K562 (cell line): ENCODE measurements around the gene DNASE1L1. TPM values are rescaled to one million over a fixed set of nuclear protein-coding genes. Genes with fewer than 3 reads are reported as not detected.

Source experiments
- BDP1 ChIP-seq: IDR thresholded peaks from 3 replicates; pipeline ENCODE4 v1.6.1; 2011; ENCODE audit not compliant: insufficient read length, insufficient read depth
- BRCA1 ChIP-seq, 2 experiments: fragments of 450-650 bp in 1 of 2; sonication (generic) in 1 of 2; formaldehyde crosslinking in 1 of 2; IDR thresholded peaks; 2 replicates each; pipeline versions ENCODE4 v1.5.0 to v1.6.1; 2017 to 2020; ENCODE audit warnings: mild to moderate bottlenecking in 1 of 2, missing genetic modification reagents in 1 of 2
- CREM ChIP-seq: IDR thresholded peaks from 2 replicates; pipeline ENCODE4 v1.6.1; 2014; ENCODE audit warnings: antibody characterized with exemption, low read depth
- FOXK1 ChIP-seq: sonication (generic); formaldehyde crosslinking; IDR thresholded peaks from 2 replicates; pipeline ENCODE4 v1.8.0; 2022; ENCODE audit warnings: missing genetic modification reagents, mild to moderate bottlenecking, borderline replicate concordance
- GTF2A2 ChIP-seq: IDR thresholded peaks from 2 replicates; pipeline ENCODE4 v1.6.1; 2016; ENCODE audit warnings: mild to moderate bottlenecking, missing genetic modification characterization, missing compliant biosample characterization
- GTF2E2 ChIP-seq: fragments of 200-800 bp; sonication (Bioruptor generic); IDR thresholded peaks from 2 replicates; pipeline ENCODE4 v1.6.1; 2016; ENCODE audit warnings: missing genetic modification characterization, missing compliant biosample characterization
- HDAC6 ChIP-seq: IDR thresholded peaks from 2 replicates; pipeline ENCODE4 v1.6.1; 2012; ENCODE audit warnings: low read depth, mild to moderate bottlenecking, control low read depth, inconsistent platforms, low read length, moderate library complexity
- HMG20A ChIP-seq: fragments of 450-650 bp; formaldehyde crosslinking; conservative IDR thresholded peaks from 2 replicates; pipeline ENCODE4 v1.4.0; 2020; ENCODE audit warnings: mild to moderate bottlenecking, mixed read lengths
- KDM2B ChIP-seq: fragments of 250-450 bp; sonication (Bioruptor Pico); IDR thresholded peaks from 2 replicates; pipeline ENCODE4 v1.8.0; 2021; ENCODE audit warnings: mild to moderate bottlenecking, moderate library complexity
- MYC ChIP-seq, 2 experiments: fragments of 250-450 bp in 1 of 2; sonication (Bioruptor Pico) in 1 of 2; IDR thresholded peaks; 2 replicates each; pipeline versions ENCODE4 v1.5.1 to v1.6.1; 2012 to 2021; ENCODE audit warnings: low read depth in 2 of 2, borderline replicate concordance in 1 of 2, improper control_type of control experiment in 1 of 2, low read length in 1 of 2, mild to moderate bottlenecking in 1 of 2, moderate library complexity in 1 of 2
- NR3C1 ChIP-seq: sonication (generic); formaldehyde crosslinking; IDR thresholded peaks from 2 replicates; pipeline ENCODE4 v1.8.1; 2022; ENCODE audit warnings: missing genetic modification reagents
- RB1 ChIP-seq: fragments of 450-650 bp; IDR thresholded peaks from 2 replicates; pipeline ENCODE4 v1.6.1; 2017; ENCODE audit warnings: low read depth, mild to moderate bottlenecking
- ZNF384 ChIP-seq: IDR thresholded peaks from 2 replicates; pipeline ENCODE4 v1.6.1; 2012; ENCODE audit warnings: low read depth, low read length, improper control_type of control experiment
- ZNF507 ChIP-seq: conservative IDR thresholded peaks from 2 replicates; pipeline ENCODE4 v1.6.1; 2017; ENCODE audit warnings: missing genetic modification characterization, missing compliant biosample characterization
- ZNF57 ChIP-seq: fragments of 450-650 bp; formaldehyde crosslinking; IDR thresholded peaks from 2 replicates; pipeline ENCODE4 v1.4.0; 2020; ENCODE audit warnings: mild to moderate bottlenecking, moderate library complexity
- polyA plus RNA-seq, 8 experiments: library from polyadenylated mRNA; depleted of rRNA in 4 of 8; stranded (reverse) in 5 of 8; unstranded in 3 of 8; fragments of >200 nt; fragmentation: Nextera tagmentation in 2 of 8; fragmentation: Illumina TruSeq in 1 of 8; extraction: Ambion mirVana in 2 of 8; extraction: Trizol in 1 of 8; gene quantifications; 2 replicates each; pipeline versions ENCODE4 v1.2.1 to v1.2.3, GENCODE V29; 2011 to 2014; ENCODE audit warnings: inconsistent platforms in 1 of 8, missing spikeins in 1 of 8
- total RNA-seq, 7 experiments: library from RNA; depleted of rRNA in 6 of 7; stranded (reverse); fragments of >200 nt in 6 of 7; fragmentation: Illumina TruSeq in 2 of 7; extraction: Trizol in 2 of 7; gene quantifications; 2 replicates each; pipeline versions ENCODE4 v1.2.1 to v1.2.3, GENCODE V29; 2011 to 2021; ENCODE audit warnings: low replicate concordance in 1 of 7
- TF ChIP-seq, protein P1 (sequence below), 3 experiments: fragments of 200-800 bp in 1 of 3; sonication (Bioruptor generic) in 1 of 3; sonication (generic) in 1 of 3; formaldehyde crosslinking in 1 of 3; IDR thresholded peaks; 2 replicates each; pipeline versions ENCODE4 v1.6.1 to v1.8.0; 2016 to 2022; ENCODE audit warnings: mild to moderate bottlenecking in 2 of 3, missing compliant biosample characterization in 2 of 3, missing genetic modification characterization in 2 of 3, missing genetic modification reagents in 1 of 3
- TF ChIP-seq, protein P2 (sequence below): sonication (generic); formaldehyde crosslinking; IDR thresholded peaks from 2 replicates; pipeline ENCODE4 v1.4.0; 2020; ENCODE audit warnings: mild to moderate bottlenecking, missing genetic modification reagents
- TF ChIP-seq, protein P3 (sequence below): fragments of 450-650 bp; IDR thresholded peaks from 2 replicates; pipeline ENCODE4 v1.7.1; 2018; ENCODE audit warnings: mild to moderate bottlenecking, low read depth; ENCODE audit not compliant: partially characterized antibody
- TF ChIP-seq, protein P4 (sequence below), 2 experiments: IDR thresholded peaks; 2 replicates each; pipeline ENCODE4 v1.6.1; 2011; ENCODE audit warnings: borderline replicate concordance in 1 of 2, control low read depth in 1 of 2, low read depth in 1 of 2, low read length in 1 of 2, mild to moderate bottlenecking in 1 of 2, mixed read lengths in 1 of 2, moderate library complexity in 1 of 2; ENCODE audit not compliant: insufficient read depth in 1 of 2, insufficient read length in 1 of 2, poor library complexity in 1 of 2, severe bottlenecking in 1 of 2; ENCODE audit errors: extremely low read depth in 1 of 2

The DNASE1L1 gene
- total and polyA plus RNA-seq, 9 of the 15 experiments (the other 6 are each of a cell fraction or from before 2014, with no cell fraction given), result 0.73 to 12.6 (median 7.9) TPM

DNA sequence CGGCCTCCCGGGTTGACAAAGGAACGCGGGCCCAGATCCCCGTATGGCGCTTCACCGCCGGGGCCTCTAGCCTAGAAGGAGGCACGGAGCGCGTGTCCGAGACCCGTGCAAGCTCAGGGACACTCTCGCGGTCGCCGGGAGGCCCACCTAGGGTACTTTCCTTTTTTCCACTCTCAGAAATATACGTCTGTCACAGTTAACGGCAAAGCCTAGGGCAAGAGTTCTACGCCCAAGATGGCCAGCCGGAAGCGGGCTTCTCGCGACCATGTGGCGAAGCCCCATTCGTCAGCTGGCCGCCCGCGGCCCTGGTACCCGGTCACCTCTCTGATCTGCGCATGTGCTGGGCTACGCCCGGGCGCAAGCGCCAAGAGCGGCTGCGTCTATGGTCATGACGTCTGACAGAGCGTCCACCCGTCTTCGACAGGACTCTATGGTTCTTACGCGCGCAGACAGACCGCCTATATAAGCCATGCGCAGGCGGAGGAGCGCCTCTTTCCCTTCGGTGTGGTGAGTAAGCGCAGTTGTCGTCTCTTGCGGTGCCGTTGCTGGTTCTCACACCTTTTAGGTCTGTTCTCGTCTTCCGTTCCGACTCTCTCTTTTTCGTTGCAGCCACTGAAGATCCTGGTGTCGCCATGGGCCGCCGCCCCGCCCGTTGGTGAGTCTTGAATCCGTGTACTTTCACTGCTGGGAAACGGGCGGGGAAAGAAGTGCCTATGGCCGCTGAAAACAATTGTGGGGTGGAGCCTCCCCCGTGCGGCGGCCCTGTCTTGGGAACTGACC lies 11.0 kb downstream of the DNASE1L1 start, which contains the start of gene RPL10 (continued):
- no peak for TF ChIP-seq BDP1
- TF ChIP-seq, protein P1, sequence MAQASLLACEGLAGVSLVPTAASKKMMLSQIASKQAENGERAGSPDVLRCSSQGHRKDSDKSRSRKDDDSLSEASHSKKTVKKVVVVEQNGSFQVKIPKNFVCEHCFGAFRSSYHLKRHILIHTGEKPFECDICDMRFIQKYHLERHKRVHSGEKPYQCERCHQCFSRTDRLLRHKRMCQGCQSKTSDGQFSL (CRISPR knock-in tag; IDR thresholded peaks at IDR 0.05), result 0 out of 2 replicates have a peak, but pooled peaks have one; percentile 25
- TF ChIP-seq, protein P1 (tag; IDR thresholded peaks at IDR 0.05), result no peak
- peak; percentile 34 for TF ChIP-seq RB1
- TF ChIP-seq HMG20A (CRISPR knock-in tag), result no peak
- TF ChIP-seq GTF2E2 (tag), result peak; percentile 97
- TF ChIP-seq BRCA1 (IDR thresholded peaks at IDR 0.05), result no peak
- no peak for TF ChIP-seq BRCA1 (CRISPR knock-in tag; IDR thresholded peaks at IDR 0.05)
- TF ChIP-seq, protein P2, sequence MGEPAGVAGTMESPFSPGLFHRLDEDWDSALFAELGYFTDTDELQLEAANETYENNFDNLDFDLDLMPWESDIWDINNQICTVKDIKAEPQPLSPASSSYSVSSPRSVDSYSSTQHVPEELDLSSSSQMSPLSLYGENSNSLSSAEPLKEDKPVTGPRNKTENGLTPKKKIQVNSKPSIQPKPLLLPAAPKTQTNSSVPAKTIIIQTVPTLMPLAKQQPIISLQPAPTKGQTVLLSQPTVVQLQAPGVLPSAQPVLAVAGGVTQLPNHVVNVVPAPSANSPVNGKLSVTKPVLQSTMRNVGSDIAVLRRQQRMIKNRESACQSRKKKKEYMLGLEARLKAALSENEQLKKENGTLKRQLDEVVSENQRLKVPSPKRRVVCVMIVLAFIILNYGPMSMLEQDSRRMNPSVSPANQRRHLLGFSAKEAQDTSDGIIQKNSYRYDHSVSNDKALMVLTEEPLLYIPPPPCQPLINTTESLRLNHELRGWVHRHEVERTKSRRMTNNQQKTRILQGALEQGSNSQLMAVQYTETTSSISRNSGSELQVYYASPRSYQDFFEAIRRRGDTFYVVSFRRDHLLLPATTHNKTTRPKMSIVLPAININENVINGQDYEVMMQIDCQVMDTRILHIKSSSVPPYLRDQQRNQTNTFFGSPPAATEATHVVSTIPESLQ (CRISPR knock-in tag), result no peak; the same call in 1 of the 2 replicates
- no peak for TF ChIP-seq ZNF507
- TF ChIP-seq NR3C1, result no peak
- TF ChIP-seq GTF2A2 (tag), result peak; percentile 97
- TF ChIP-seq HDAC6, result no peak
- 0 out of 2 replicates have a peak, but pooled peaks have one; percentile 5 for TF ChIP-seq ZNF384
- peak; percentile 97 for TF ChIP-seq MYC (IDR thresholded peaks at IDR 0.05; ENCODE audit: low read depth, low read length)
- TF ChIP-seq MYC (CRISPR knock-in tag; IDR thresholded peaks at IDR 0.05; ENCODE audit: borderline replicate concordance, low read depth), result peak; percentile 96
- TF ChIP-seq, protein P3, sequence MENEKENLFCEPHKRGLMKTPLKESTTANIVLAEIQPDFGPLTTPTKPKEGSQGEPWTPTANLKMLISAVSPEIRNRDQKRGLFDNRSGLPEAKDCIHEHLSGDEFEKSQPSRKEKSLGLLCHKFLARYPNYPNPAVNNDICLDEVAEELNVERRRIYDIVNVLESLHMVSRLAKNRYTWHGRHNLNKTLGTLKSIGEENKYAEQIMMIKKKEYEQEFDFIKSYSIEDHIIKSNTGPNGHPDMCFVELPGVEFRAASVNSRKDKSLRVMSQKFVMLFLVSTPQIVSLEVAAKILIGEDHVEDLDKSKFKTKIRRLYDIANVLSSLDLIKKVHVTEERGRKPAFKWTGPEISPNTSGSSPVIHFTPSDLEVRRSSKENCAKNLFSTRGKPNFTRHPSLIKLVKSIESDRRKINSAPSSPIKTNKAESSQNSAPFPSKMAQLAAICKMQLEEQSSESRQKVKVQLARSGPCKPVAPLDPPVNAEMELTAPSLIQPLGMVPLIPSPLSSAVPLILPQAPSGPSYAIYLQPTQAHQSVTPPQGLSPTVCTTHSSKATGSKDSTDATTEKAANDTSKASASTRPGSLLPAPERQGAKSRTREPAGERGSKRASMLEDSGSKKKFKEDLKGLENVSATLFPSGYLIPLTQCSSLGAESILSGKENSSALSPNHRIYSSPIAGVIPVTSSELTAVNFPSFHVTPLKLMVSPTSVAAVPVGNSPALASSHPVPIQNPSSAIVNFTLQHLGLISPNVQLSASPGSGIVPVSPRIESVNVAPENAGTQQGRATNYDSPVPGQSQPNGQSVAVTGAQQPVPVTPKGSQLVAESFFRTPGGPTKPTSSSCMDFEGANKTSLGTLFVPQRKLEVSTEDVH, result no peak
- TF ChIP-seq ZNF57 (CRISPR knock-in tag), result no peak
- no peak for TF ChIP-seq KDM2B (CRISPR knock-in tag)
- peak; percentile 89 for TF ChIP-seq FOXK1 (CRISPR knock-in tag)
- TF ChIP-seq, protein P4, sequence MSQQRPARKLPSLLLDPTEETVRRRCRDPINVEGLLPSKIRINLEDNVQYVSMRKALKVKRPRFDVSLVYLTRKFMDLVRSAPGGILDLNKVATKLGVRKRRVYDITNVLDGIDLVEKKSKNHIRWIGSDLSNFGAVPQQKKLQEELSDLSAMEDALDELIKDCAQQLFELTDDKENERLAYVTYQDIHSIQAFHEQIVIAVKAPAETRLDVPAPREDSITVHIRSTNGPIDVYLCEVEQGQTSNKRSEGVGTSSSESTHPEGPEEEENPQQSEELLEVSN (IDR thresholded peaks at IDR 0.05; ENCODE audit: borderline replicate concordance in 1 of 2, extremely low read depth in 1 of 2, insufficient read depth in 1 of 2, insufficient read length in 1 of 2, low read depth in 1 of 2, low read length in 1 of 2, poor library complexity in 1 of 2, severe bottlenecking in 1 of 2), result peak; percentile 82 to 90
- peak; percentile 97 for TF ChIP-seq CREM
